ENCODE measurements around the gene HSPA12A.

DNA sequence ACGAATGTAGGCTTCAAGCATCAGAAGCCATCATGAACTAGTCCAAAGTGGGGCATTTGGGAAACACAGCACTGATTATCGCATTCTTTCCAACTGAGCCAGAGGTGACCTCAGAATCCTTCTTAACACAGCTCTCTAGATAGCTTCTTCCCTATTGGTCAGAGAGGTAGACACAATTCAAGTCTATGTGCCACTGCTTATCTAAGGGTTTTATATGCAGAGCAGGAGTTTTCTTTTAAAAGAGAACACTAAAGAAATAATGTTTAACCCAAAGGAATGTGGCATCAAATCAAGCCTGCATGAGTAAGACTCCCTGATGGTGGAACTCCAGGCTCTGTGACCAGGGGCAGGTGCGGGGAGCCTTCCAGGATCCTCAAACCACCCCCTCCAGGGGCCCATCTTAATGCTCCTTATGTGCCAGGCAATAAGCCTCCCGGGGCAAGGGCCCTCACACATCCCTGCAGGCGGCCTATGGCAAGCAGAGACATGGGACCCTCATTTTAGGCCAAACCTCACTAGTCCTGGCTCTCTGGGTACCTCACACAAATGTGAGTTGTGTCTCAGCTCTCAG, 13.8 kb downstream of the HSPA12A start:
- TF ChIP-seq, protein P1, sequence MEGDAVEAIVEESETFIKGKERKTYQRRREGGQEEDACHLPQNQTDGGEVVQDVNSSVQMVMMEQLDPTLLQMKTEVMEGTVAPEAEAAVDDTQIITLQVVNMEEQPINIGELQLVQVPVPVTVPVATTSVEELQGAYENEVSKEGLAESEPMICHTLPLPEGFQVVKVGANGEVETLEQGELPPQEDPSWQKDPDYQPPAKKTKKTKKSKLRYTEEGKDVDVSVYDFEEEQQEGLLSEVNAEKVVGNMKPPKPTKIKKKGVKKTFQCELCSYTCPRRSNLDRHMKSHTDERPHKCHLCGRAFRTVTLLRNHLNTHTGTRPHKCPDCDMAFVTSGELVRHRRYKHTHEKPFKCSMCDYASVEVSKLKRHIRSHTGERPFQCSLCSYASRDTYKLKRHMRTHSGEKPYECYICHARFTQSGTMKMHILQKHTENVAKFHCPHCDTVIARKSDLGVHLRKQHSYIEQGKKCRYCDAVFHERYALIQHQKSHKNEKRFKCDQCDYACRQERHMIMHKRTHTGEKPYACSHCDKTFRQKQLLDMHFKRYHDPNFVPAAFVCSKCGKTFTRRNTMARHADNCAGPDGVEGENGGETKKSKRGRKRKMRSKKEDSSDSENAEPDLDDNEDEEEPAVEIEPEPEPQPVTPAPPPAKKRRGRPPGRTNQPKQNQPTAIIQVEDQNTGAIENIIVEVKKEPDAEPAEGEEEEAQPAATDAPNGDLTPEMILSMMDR (IDR thresholded peaks at IDR 0.05) = no peak
- no peak for TF ChIP-seq POLR2A (IDR thresholded peaks at IDR 0.05)

All from Peyer's patch (tissue), 4 donors.